Chondrocyte (in vitro differentiated cells): ENCODE results near the gene TAF1A. TPM values are rescaled to one million over a fixed set of nuclear protein-coding genes. Genes with fewer than 3 reads are reported as not detected.

Experiments
- DNase-seq: peaks from one replicate; pipeline ENCODE4 v3.0.0; 2021; ENCODE audit warnings: mixed read lengths, low spot score
- H3K27ac Mint-ChIP-seq: one replicate; pipeline ENCODE4 v1.8.0; 2021; ENCODE audit warnings: mild to moderate bottlenecking, moderate library complexity, mixed read lengths; ENCODE audit not compliant: unreplicated experiment
- H3K27me3 Mint-ChIP-seq: 2 replicates; pipeline ENCODE4 v1.8.0; 2021; ENCODE audit warnings: low read depth, mixed read lengths
- H3K36me3 Mint-ChIP-seq: 2 replicates; pipeline ENCODE4 v1.8.0; 2021; ENCODE audit warnings: low read depth, mixed read lengths
- H3K4me1 Mint-ChIP-seq: 2 replicates; pipeline ENCODE4 v1.8.0; 2021; ENCODE audit warnings: low read depth, mild to moderate bottlenecking, mixed read lengths
- H3K4me3 Mint-ChIP-seq: one replicate; pipeline ENCODE4 v1.8.0; 2021; ENCODE audit warnings: mild to moderate bottlenecking, moderate library complexity, mixed read lengths; ENCODE audit not compliant: unreplicated experiment
- H3K9me3 Mint-ChIP-seq: 2 replicates; pipeline ENCODE4 v1.8.0; 2021; ENCODE audit warnings: low read depth, mixed read lengths
- total RNA-seq: library from RNA; stranded (reverse); gene quantifications from 3 replicates; pipeline ENCODE4 v1.2.1, GENCODE V29; 2021
- TF ChIP-seq, protein P1 (sequence below): fragments of 200-600 bp; sonication (generic); IDR thresholded peaks from 2 replicates; pipeline ENCODE4 v1.5.0; 2021; ENCODE audit warnings: antibody characterized with exemption, mild to moderate bottlenecking, moderate library complexity

Gene TAF1A
- total RNA-seq, 1 donor from 2014 or later: 3.7 TPM

DNA sequence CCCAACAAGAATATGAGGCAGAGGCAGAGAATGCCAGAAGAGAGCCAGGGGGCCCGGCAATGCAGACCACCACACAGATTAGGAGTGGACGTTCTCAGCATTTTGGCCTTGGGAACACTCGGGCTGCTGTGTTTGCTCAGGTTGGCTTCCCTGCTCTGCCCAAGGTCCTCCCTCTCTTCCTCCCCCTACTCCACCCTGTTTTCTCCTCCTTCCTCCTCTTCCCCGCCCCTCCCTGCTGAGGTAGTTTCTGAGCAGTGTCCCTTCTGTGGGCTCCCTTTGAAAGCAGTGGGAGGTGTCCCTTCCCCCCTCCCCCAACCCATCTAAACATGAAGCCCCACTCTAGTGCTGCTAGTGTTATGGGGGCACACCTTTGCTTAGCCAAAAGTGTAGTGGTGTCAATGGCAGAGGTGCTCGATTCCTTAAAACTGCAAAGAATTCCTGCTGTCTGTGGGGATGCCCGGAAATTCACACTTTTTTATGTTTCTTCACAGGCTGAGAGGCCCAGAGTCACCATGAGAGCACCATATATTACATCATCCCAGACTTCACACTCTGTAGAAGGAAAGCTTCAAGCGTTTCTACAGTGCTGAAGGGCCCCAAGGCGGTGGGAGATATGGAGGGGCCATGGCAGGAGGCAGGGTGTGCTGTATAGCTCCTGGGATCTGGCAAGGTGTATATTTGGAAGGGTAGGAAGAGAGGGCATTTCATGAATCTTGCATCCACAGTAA lies 41.6 kb downstream of the TAF1A start, which contains the start of gene HHIPL2:
TSS of gene HHIPL2 (minus strand) at position 161 of the 728 bp plus-strand sequence. CDS start at position 101, 60 bp downstream.
- H3K27me3 Mint-ChIP-seq: no peaks in the 10 kb centered on the region
- H3K36me3 Mint-ChIP-seq: no peaks in the 10 kb centered on the region
- no peak for DNase-seq
- peak within 1 kb of the TSS; percentile 73 for H3K27ac Mint-ChIP-seq
- TF ChIP-seq, protein P1, sequence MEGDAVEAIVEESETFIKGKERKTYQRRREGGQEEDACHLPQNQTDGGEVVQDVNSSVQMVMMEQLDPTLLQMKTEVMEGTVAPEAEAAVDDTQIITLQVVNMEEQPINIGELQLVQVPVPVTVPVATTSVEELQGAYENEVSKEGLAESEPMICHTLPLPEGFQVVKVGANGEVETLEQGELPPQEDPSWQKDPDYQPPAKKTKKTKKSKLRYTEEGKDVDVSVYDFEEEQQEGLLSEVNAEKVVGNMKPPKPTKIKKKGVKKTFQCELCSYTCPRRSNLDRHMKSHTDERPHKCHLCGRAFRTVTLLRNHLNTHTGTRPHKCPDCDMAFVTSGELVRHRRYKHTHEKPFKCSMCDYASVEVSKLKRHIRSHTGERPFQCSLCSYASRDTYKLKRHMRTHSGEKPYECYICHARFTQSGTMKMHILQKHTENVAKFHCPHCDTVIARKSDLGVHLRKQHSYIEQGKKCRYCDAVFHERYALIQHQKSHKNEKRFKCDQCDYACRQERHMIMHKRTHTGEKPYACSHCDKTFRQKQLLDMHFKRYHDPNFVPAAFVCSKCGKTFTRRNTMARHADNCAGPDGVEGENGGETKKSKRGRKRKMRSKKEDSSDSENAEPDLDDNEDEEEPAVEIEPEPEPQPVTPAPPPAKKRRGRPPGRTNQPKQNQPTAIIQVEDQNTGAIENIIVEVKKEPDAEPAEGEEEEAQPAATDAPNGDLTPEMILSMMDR: no peak
- H3K9me3 Mint-ChIP-seq: no peaks in the 10 kb centered on the region
- H3K4me3 Mint-ChIP-seq: peak within 1 kb of the TSS; percentile 31
- peaks cover 18% of the 10 kb centered on the region for H3K4me1 Mint-ChIP-seq

DNA sequence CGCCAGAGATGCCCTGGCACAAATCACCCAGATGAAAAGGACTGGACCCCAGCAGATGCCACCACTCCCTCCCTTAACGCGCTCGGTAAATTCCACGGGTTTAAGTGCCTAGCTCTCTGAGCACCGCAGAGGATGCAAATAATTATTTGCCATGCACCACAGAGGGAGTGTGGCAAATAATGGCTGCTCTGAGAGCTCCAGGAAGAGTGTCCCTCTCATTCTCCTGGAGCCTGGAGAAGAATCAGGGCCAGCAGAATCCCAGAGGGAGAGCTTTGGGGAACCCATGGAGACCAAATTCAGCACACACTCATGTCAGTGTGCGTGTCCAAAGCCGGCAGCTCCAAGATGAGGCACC lies 42.5 kb downstream of the TAF1A start:
- H3K4me1 Mint-ChIP-seq: peaks cover 18% of the 10 kb centered on the region
- no peak for DNase-seq
- no peaks in the 10 kb centered on the region for H3K27me3 Mint-ChIP-seq
- H3K36me3 Mint-ChIP-seq: no peaks in the 10 kb centered on the region
- TF ChIP-seq, protein P1: no peak
- H3K4me3 Mint-ChIP-seq: no peak overlapping the region
- H3K27ac Mint-ChIP-seq: peak overlapping the region; percentile 73
- no peaks in the 10 kb centered on the region for H3K9me3 Mint-ChIP-seq

DNA sequence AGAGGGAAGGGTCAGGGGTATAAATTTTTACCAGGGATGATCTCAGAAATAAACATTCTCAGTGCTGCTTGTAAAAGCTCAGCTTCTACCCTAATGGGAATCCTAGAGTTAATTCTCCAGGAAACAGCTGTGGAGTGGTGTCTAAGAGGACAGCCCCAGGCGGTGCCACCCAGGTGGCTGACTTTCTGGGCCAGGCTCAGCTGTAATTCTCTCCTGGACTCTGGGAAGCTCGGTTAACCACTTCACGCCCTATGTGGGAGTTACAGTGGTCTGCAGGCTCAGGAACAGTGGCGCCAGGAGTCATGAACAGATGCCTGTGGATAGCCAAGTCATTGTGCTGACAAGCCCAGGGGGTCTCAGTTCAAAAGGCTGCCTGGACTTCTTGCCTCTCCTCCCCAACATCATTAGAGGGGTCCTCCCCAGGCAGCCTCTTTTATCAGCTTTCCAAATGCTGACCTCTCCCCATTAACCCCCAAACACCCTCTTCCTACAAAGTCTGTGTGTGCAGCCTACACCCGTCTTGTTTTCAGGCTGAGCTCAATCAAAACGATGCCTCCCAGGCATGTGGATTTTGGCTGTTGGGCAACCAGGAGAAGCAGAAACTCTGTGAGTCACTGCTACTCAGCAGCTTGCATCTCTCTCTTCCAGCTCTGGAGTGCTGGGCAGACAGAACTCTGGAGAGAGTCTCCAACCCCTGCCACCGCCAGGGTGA lies 43.0 kb downstream of the TAF1A start:
- TF ChIP-seq, protein P1: no peak
- no peaks in the 10 kb centered on the region for H3K9me3 Mint-ChIP-seq
- H3K36me3 Mint-ChIP-seq: no peaks in the 10 kb centered on the region
- peaks cover 18% of the 10 kb centered on the region for H3K4me1 Mint-ChIP-seq
- no peaks in the 10 kb centered on the region for H3K27me3 Mint-ChIP-seq
- no peak for DNase-seq
- peak overlapping the region; percentile 73 for H3K27ac Mint-ChIP-seq
- peak overlapping the region; percentile 31 for H3K4me3 Mint-ChIP-seq

DNA sequence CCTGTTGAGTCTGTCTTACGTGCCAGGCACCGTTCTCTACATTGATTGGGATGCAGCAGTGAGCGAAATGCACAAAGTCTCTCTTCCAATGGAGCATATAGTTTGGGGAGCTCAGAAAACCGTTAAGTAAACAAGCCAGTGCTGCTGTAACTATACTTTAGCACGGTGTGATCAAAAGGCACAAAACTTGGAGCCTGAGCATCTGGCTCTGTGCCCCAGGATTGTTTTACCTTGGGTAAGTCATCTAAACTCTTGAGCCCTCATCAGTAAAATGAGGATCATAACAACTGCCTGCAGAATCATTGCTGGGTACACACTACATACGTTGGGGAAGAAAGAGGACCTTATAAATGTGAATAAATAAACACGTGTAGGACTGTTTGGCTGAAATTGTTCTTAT lies 43.6 kb downstream of the TAF1A start:
- Mint-ChIP-seq H3K4me1 (peaks cover 18% of the 10 kb centered on the region), H3K4me3 (no peak overlapping the region), H3K27ac (no peak overlapping the region), H3K36me3 (no peaks in the 10 kb centered on the region), H3K9me3 (no peaks in the 10 kb centered on the region), H3K27me3 (no peaks in the 10 kb centered on the region)
- DNase-seq: no peak
- TF ChIP-seq, protein P1: no peak

DNA sequence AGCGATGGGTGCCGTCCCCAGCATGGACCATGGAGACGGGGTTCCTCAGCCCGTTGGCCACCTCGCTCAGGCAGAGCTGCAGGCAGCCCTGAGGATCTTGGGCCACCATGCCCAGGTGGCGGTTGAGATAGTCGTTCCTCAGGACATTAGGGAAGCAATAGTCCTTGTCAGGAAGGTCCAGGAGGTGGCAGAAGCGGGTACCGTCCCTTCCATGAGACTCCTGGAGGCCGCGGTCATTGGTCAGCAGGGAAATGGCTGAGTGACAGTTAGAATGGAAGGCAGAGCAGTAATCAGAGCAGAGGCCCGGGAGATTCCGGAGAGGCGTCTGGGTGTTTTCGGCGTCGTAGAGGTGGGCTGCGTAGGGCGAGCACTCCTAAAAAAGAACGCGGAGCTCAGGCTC lies 45.9 kb downstream of the TAF1A start:
- Mint-ChIP-seq H3K27ac (no peak overlapping the region), H3K9me3 (no peaks in the 10 kb centered on the region), H3K36me3 (no peaks in the 10 kb centered on the region), H3K4me3 (no peak overlapping the region), H3K27me3 (no peaks in the 10 kb centered on the region), H3K4me1 (peaks cover 18% of the 10 kb centered on the region)
- TF ChIP-seq, protein P1: no peak
- no peak for DNase-seq
